Peyer's patch (tissue), 4 donors: ENCODE data around the gene GCN1. TPM values are rescaled to one million over a fixed set of nuclear protein-coding genes. Genes with fewer than 3 reads are reported as not detected.

Experiments
- DNase-seq, 3 donors: peaks; one replicate each; pipeline ENCODE4 v3.0.0-alpha.2; 2017 to 2019
- H3K27ac ChIP-seq, 4 donors: fragments of 200-600 bp; sonication (generic); one replicate each; pipeline ENCODE4 v1.5.1; 2016 to 2019
- H3K27me3 ChIP-seq, 2 donors: fragments of 200-600 bp; sonication (generic); one replicate each; pipeline ENCODE4 v1.5.1; 2019
- H3K36me3 ChIP-seq, 3 donors: fragments of 200-600 bp; sonication (generic); one replicate each; pipeline ENCODE4 v1.5.1; 2016 to 2019
- H3K4me1 ChIP-seq, 4 donors: fragments of 200-600 bp; sonication (generic); one replicate each; pipeline ENCODE4 v1.5.1; 2016 to 2019
- H3K4me3 ChIP-seq, 4 donors: fragments of 200-600 bp; sonication (generic); 1 replicate in 3 of 4; 2 replicates in 1 of 4; pipeline ENCODE4 v1.5.1; 2016 to 2019; ENCODE audit warnings: mild to moderate bottlenecking in 1 of 4
- H3K9me3 ChIP-seq, 4 donors: fragments of 200-600 bp; sonication (generic); one replicate each; pipeline ENCODE4 v1.5.1; 2016 to 2019; ENCODE audit warnings: mild to moderate bottlenecking in 1 of 4
- POLR2A ChIP-seq, 2 donors: fragments of 450-650 bp; IDR thresholded peaks; one replicate each; pipeline ENCODE4 v1.5.1; 2017; ENCODE audit warnings: antibody characterized with exemption in 2 of 2, mild to moderate bottlenecking in 2 of 2, moderate library complexity in 2 of 2
- total RNA-seq, 4 donors: library from RNA; depleted of rRNA; stranded (reverse); fragments of >200 nt; gene quantifications; one replicate each; pipeline ENCODE4 v1.1.0, GENCODE V29; 2016
- TF ChIP-seq, protein P1 (sequence below), 6 experiments: fragments of 450-650 bp in 4 of 6; fragments of 200-600 bp in 2 of 6; sonication (generic) in 1 of 6; IDR thresholded peaks; one replicate each; pipeline ENCODE4 v1.5.1; 2017 to 2019; ENCODE audit warnings: antibody characterized with exemption in 6 of 6, mild to moderate bottlenecking in 3 of 6, moderate library complexity in 1 of 6

GCN1 gene
- total RNA-seq, 4 donors from 2014 or later, result 64.1 to 171 (median 126) TPM

DNA sequence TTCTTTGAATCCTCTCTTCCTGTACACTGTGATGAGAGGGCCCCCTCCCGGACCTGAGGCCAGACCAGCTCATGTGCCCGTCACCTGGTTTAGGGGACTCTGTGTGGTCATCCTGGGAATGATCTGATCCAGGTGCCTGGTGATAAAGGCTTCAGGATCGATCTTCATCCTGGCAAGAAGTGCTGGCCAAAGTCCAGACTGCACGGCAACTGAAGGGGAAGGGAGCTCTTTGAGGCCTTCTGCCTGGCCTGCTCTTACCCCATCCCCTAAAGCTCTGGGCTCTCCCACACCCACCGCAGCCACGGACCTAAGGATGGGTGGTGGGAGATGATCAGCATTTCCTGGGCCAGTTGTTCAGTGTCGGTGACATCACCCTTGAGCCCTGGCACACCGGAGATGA is 31.8 kb downstream of the GCN1 start:
- H3K4me3 ChIP-seq, result no peak overlapping the region
- no peaks in the 10 kb centered on the region for H3K9me3 ChIP-seq
- H3K27ac ChIP-seq, result no peak overlapping the region
- DNase-seq, result no peak
- H3K27me3 ChIP-seq, result no peaks in the 10 kb centered on the region
- no peaks in the 10 kb centered on the region for H3K4me1 ChIP-seq
- TF ChIP-seq POLR2A (IDR thresholded peaks at IDR 0.05), result no peak
- TF ChIP-seq, protein P1, sequence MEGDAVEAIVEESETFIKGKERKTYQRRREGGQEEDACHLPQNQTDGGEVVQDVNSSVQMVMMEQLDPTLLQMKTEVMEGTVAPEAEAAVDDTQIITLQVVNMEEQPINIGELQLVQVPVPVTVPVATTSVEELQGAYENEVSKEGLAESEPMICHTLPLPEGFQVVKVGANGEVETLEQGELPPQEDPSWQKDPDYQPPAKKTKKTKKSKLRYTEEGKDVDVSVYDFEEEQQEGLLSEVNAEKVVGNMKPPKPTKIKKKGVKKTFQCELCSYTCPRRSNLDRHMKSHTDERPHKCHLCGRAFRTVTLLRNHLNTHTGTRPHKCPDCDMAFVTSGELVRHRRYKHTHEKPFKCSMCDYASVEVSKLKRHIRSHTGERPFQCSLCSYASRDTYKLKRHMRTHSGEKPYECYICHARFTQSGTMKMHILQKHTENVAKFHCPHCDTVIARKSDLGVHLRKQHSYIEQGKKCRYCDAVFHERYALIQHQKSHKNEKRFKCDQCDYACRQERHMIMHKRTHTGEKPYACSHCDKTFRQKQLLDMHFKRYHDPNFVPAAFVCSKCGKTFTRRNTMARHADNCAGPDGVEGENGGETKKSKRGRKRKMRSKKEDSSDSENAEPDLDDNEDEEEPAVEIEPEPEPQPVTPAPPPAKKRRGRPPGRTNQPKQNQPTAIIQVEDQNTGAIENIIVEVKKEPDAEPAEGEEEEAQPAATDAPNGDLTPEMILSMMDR (IDR thresholded peaks at IDR 0.05), result no peak
- H3K36me3 ChIP-seq, result peaks cover 0 to 91% (median 0%) of the 10 kb centered on the region in 3 donors

DNA sequence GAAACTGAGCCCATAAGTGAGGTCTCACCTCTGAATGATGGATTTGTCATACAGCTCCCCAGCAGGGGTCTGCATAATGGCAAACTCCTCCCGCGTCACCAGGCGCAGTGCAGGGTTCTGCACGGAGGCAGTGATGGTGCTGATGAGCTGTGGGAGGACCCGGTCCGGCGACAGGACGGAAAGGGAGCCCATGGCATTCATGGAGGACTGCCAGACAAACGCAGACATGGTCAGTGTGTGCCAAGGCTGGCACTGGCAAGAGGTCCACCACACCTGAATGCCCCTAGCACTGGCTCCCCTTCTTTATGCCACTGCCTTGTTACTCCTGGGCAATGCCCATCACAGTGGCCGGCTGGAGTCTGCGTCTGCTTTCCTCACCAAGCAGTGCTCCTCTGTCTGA is 32.7 kb downstream of the GCN1 start:
- TF ChIP-seq, protein P1 (IDR thresholded peaks at IDR 0.05), result no peak
- TF ChIP-seq POLR2A (IDR thresholded peaks at IDR 0.05), result no peak
- H3K4me3 ChIP-seq, result no peak overlapping the region
- no peaks in the 10 kb centered on the region for H3K27me3 ChIP-seq
- no peaks in the 10 kb centered on the region for H3K4me1 ChIP-seq
- H3K9me3 ChIP-seq, result no peaks in the 10 kb centered on the region
- no peak for DNase-seq
- H3K36me3 ChIP-seq, result peaks cover 0 to 91% (median 0%) of the 10 kb centered on the region in 3 donors
- no peak overlapping the region for H3K27ac ChIP-seq

DNA sequence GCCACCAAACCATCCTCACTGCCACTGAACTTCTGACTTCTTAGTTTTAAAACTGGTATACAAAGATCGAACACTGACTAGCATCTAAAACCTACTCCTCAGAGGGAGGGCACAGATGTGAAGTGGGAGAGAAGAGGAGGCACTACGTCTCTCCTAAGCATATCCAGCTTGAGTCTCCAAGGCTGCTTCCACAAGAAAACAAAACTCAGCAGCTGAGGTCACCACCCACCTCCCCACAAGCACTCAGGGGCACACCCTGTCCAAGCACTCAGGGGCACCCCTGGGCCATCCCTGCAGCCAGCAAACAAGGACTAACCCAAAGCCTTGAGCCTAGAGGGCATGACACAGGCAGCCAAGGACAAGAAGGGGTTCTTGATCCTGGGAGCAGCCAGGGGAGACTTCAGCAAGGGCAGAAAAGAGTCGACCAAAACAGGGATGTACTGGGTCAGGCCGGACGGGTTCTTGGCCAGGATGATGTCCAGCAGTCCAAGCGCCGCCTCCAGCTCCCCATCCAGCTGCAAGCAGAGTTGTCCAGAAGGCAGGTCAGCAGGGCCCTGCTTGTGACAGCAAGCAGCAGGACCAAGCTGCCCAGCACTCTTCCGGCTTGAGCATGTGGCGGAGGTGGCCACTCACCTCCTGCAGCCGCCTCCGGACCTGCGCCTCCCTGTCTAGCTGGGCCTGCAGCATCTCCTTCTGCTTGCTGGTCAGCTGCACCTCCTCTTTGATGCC is 34.8 kb downstream of the GCN1 start:
- H3K4me1 ChIP-seq, result no peaks in the 10 kb centered on the region
- H3K9me3 ChIP-seq, result no peaks in the 10 kb centered on the region
- DNase-seq, result no peak
- no peak overlapping the region for H3K27ac ChIP-seq
- H3K27me3 ChIP-seq, result no peaks in the 10 kb centered on the region
- TF ChIP-seq, protein P1 (IDR thresholded peaks at IDR 0.05), result no peak
- TF ChIP-seq POLR2A (IDR thresholded peaks at IDR 0.05), result no peak
- H3K4me3 ChIP-seq, result no peak overlapping the region
- peaks cover 0 to 96% (median 2%) of the 10 kb centered on the region in 3 donors for H3K36me3 ChIP-seq

DNA sequence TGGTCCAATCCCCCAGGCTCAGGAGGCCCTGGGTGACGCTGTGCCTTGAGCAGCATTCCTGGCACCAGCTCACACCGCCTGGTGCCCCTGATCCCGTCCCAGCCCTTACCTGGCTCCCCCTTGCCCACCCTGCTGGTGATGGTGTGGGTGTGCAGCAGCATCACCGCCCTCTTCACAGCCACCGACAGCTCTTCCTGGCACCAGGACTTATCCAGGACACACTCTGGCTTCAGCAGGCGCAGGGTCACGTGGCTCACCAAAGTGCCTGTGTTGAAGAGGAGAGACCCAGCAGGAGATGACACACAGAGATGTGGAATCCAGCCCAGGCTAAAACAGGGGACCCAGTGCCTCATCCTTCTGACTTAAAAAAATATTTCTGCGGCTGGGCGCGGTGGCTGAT is 36.2 kb downstream of the GCN1 start:
- DNase-seq, result no peak
- no peaks in the 10 kb centered on the region for H3K27me3 ChIP-seq
- TF ChIP-seq POLR2A (IDR thresholded peaks at IDR 0.05), result no peak
- TF ChIP-seq, protein P1 (IDR thresholded peaks at IDR 0.05), result no peak
- H3K27ac ChIP-seq, result no peak overlapping the region
- H3K9me3 ChIP-seq, result no peaks in the 10 kb centered on the region
- H3K4me3 ChIP-seq, result no peak overlapping the region
- H3K36me3 ChIP-seq, result peaks cover 0 to 100% (median 2%) of the 10 kb centered on the region in 3 donors
- no peaks in the 10 kb centered on the region for H3K4me1 ChIP-seq

DNA sequence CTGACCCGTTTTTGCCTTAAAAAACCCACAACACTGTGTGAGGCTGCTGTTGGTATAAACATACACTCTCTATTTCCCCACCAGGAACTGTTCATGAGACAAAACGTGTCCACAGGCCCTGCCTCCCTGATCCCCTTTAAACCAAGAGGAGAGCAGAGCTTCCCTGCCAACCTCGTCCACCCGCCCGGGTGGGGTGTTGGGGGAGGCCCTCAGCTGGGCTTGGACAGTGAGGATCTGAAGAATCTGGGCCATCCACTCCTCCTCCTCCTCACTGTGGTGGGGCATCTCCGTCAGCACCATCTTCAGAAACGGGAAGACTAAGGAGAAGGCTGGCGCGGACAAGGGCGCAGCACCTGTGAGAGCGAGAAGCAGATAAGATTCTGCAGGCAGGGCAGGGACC is 36.8 kb downstream of the GCN1 start:
- Histone ChIP-seq H3K27me3 (no peaks in the 10 kb centered on the region), H3K36me3 (peaks cover 0 to 100% (median 2%) of the 10 kb centered on the region in 3 donors), H3K9me3 (no peaks in the 10 kb centered on the region), H3K4me1 (no peaks in the 10 kb centered on the region), H3K27ac (no peak overlapping the region), H3K4me3 (no peak overlapping the region)
- DNase-seq, result no peak
- TF ChIP-seq, protein P1 (IDR thresholded peaks at IDR 0.05), result no peak
- TF ChIP-seq POLR2A (IDR thresholded peaks at IDR 0.05), result no peak
